ENCODE results near the gene SHISA6. TPM values are rescaled to one million over a fixed set of nuclear protein-coding genes. Genes with fewer than 3 reads are reported as not detected.

Gene SHISA6
- polyA plus RNA-seq, 1 donor from 2014 or later = 1.8 TPM

DNA sequence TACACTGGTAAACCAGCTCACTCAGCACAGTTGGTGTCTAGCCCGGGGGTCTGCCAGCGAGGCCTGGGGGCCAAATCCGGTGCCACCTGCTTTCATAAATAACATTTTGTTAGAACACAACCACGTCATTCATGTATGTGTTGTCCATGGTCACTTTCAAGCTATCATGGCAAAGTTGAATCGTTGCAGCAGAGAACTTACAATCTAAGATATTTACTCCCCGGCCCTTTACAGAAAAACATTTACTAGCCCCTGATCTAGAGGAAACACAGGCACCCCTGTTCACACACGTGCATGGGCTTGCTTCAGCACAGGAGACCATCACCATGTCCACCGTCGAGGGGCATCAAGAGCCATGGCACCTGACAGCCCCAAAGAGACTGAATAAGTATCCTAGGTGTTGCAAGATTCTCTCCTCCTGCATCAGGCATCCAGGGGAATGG, 245.9 kb downstream of the SHISA6 start:
- H3K9ac ChIP-seq (ENCODE audit: low read length) = no peak overlapping the region
- no peak overlapping the region for H3K4me3 ChIP-seq (ENCODE audit: low read length)

DNA sequence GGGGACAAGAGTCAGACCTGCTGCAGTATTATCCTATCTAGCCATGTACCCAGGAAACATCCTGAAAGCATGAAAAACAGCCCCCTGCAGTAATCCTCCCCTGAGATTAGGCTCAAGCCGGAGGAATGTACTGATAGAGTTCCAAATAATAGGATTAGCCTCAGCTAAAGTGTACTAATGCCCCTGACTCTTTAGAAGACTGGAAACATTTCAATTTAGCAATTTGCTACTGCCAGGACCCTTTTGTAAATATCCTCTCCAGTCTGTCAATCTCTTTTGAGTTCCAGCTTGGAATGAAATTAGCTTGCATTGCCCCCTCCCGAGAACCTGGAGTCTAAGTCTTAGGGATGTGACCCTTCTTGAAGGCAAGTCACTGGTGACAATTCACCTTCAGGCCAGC, 246.5 kb downstream of the SHISA6 start:
- no peaks in the 10 kb centered on the region for H3K79me2 ChIP-seq (replicated peaks; ENCODE audit: insufficient read depth, low read length)
- TF ChIP-seq, protein P1, sequence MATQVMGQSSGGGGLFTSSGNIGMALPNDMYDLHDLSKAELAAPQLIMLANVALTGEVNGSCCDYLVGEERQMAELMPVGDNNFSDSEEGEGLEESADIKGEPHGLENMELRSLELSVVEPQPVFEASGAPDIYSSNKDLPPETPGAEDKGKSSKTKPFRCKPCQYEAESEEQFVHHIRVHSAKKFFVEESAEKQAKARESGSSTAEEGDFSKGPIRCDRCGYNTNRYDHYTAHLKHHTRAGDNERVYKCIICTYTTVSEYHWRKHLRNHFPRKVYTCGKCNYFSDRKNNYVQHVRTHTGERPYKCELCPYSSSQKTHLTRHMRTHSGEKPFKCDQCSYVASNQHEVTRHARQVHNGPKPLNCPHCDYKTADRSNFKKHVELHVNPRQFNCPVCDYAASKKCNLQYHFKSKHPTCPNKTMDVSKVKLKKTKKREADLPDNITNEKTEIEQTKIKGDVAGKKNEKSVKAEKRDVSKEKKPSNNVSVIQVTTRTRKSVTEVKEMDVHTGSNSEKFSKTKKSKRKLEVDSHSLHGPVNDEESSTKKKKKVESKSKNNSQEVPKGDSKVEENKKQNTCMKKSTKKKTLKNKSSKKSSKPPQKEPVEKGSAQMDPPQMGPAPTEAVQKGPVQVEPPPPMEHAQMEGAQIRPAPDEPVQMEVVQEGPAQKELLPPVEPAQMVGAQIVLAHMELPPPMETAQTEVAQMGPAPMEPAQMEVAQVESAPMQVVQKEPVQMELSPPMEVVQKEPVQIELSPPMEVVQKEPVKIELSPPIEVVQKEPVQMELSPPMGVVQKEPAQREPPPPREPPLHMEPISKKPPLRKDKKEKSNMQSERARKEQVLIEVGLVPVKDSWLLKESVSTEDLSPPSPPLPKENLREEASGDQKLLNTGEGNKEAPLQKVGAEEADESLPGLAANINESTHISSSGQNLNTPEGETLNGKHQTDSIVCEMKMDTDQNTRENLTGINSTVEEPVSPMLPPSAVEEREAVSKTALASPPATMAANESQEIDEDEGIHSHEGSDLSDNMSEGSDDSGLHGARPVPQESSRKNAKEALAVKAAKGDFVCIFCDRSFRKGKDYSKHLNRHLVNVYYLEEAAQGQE (IDR thresholded peaks at IDR 0.05; ENCODE audit: borderline replicate concordance) = no peak
- TF ChIP-seq MXI1 (conservative IDR thresholded peaks at IDR 0.05; ENCODE audit: poor library complexity, severe bottlenecking) = no peak
- no peak for TF ChIP-seq SMC3 (conservative IDR thresholded peaks at IDR 0.05; ENCODE audit: poor library complexity)
- TF ChIP-seq EZH2 (IDR thresholded peaks at IDR 0.05; ENCODE audit: borderline replicate concordance, insufficient read depth, low read length, poor library complexity, severe bottlenecking) = no peak
- no peak for TF ChIP-seq EP300 (conservative IDR thresholded peaks at IDR 0.05; ENCODE audit: poor library complexity, severe bottlenecking)
- no peak overlapping the region for H3K4me2 ChIP-seq (ENCODE audit: low read length)
- no peaks in the 10 kb centered on the region for H3K36me3 ChIP-seq (ENCODE audit: insufficient read depth, low read length)
- H3K9me2 ChIP-seq (ENCODE audit: insufficient read depth, low read length) = no peaks in the 10 kb centered on the region
- H3K27me3 ChIP-seq (ENCODE audit: insufficient read depth, low read depth, low read length) = no peaks in the 10 kb centered on the region
- H3K9me3 ChIP-seq (ENCODE audit: low read length) = no peaks in the 10 kb centered on the region
- no peaks in the 10 kb centered on the region for H3F3A ChIP-seq (ENCODE audit: insufficient read depth, low read length, poor library complexity, severe bottlenecking)
- H3K4me3 ChIP-seq (ENCODE audit: low read length) = no peak overlapping the region
- no peak overlapping the region for H2AFZ ChIP-seq (ENCODE audit: low read depth, low read length)
- H4K20me1 ChIP-seq (ENCODE audit: insufficient read depth) = no peaks in the 10 kb centered on the region
- H3K9ac ChIP-seq (ENCODE audit: low read length) = no peak overlapping the region
- H3K27ac ChIP-seq (ENCODE audit: low read length) = no peak overlapping the region

More for the DNA sequence above, 245.9 kb downstream of the SHISA6 start:
- H3F3A ChIP-seq (ENCODE audit: insufficient read depth, low read length, poor library complexity, severe bottlenecking) = no peaks in the 10 kb centered on the region
- no peak overlapping the region for H3K27ac ChIP-seq (ENCODE audit: low read length)
- H3K9me2 ChIP-seq (ENCODE audit: insufficient read depth, low read length) = no peaks in the 10 kb centered on the region
- H3K36me3 ChIP-seq (ENCODE audit: insufficient read depth, low read length) = no peaks in the 10 kb centered on the region
- TF ChIP-seq EP300 (conservative IDR thresholded peaks at IDR 0.05; ENCODE audit: poor library complexity, severe bottlenecking) (no peak), POLR2AphosphoS5 (IDR thresholded peaks at IDR 0.05) (no peak), MXI1 (conservative IDR thresholded peaks at IDR 0.05; ENCODE audit: poor library complexity, severe bottlenecking) (no peak), EZH2 (IDR thresholded peaks at IDR 0.05; ENCODE audit: borderline replicate concordance, insufficient read depth, low read length, poor library complexity, severe bottlenecking) (no peak), RAD21 (conservative IDR thresholded peaks at IDR 0.05) (no peak)
- H3K27me3 ChIP-seq (ENCODE audit: insufficient read depth, low read depth, low read length) = no peaks in the 10 kb centered on the region
- no peaks in the 10 kb centered on the region for H3K79me2 ChIP-seq (replicated peaks; ENCODE audit: insufficient read depth, low read length)
- no peak overlapping the region for H2AFZ ChIP-seq (ENCODE audit: low read depth, low read length)
- no peak overlapping the region for H3K4me2 ChIP-seq (ENCODE audit: low read length)
- no peaks in the 10 kb centered on the region for H3K9me3 ChIP-seq (ENCODE audit: low read length)
- H4K20me1 ChIP-seq (ENCODE audit: insufficient read depth) = no peaks in the 10 kb centered on the region

DNA sequence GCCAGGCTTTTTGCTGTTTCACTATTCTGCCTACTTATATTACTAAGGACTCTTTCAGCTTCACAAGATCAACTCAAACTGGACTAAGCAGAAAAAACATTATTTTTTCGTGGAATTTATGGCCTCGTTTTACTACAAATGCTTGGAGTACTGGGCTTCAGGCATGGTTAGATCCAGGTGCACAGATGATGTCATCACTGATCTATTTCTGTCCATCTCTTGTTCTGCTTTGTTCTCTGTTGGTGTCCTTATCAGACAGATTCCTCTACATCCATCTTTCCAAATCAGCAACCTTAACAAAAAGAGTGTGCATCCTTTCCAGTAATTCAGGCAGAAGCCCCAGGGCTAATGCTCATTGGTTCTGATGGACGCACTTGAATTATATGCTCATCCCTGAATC, 247.4 kb downstream of the SHISA6 start:
- Histone ChIP-seq H3K4me3 (ENCODE audit: low read length) (no peak overlapping the region), H3K36me3 (ENCODE audit: insufficient read depth, low read length) (no peaks in the 10 kb centered on the region), H4K20me1 (ENCODE audit: insufficient read depth) (no peaks in the 10 kb centered on the region), H3K9me2 (ENCODE audit: insufficient read depth, low read length) (no peaks in the 10 kb centered on the region), H2AFZ (ENCODE audit: low read depth, low read length) (no peak overlapping the region), H3K79me2 (replicated peaks; ENCODE audit: insufficient read depth, low read length) (no peaks in the 10 kb centered on the region), H3K9me3 (ENCODE audit: low read length) (no peaks in the 10 kb centered on the region), H3K27ac (ENCODE audit: low read length) (no peak overlapping the region), H3F3A (ENCODE audit: insufficient read depth, low read length, poor library complexity, severe bottlenecking) (no peaks in the 10 kb centered on the region), H3K9ac (ENCODE audit: low read length) (no peak overlapping the region), H3K4me2 (ENCODE audit: low read length) (no peak overlapping the region), H3K27me3 (ENCODE audit: insufficient read depth, low read depth, low read length) (no peaks in the 10 kb centered on the region)
- TF ChIP-seq SMC3 (conservative IDR thresholded peaks at IDR 0.05; ENCODE audit: poor library complexity) (no peak), POLR2AphosphoS5 (IDR thresholded peaks at IDR 0.05) (no peak), RAD21 (conservative IDR thresholded peaks at IDR 0.05) (no peak), EP300 (conservative IDR thresholded peaks at IDR 0.05; ENCODE audit: poor library complexity, severe bottlenecking) (no peak), EZH2 (IDR thresholded peaks at IDR 0.05; ENCODE audit: borderline replicate concordance, insufficient read depth, low read length, poor library complexity, severe bottlenecking) (no peak), TAF1 (IDR thresholded peaks at IDR 0.05; ENCODE audit: low read depth) (no peak), MXI1 (conservative IDR thresholded peaks at IDR 0.05; ENCODE audit: poor library complexity, severe bottlenecking) (no peak)
- TF ChIP-seq, protein P2, sequence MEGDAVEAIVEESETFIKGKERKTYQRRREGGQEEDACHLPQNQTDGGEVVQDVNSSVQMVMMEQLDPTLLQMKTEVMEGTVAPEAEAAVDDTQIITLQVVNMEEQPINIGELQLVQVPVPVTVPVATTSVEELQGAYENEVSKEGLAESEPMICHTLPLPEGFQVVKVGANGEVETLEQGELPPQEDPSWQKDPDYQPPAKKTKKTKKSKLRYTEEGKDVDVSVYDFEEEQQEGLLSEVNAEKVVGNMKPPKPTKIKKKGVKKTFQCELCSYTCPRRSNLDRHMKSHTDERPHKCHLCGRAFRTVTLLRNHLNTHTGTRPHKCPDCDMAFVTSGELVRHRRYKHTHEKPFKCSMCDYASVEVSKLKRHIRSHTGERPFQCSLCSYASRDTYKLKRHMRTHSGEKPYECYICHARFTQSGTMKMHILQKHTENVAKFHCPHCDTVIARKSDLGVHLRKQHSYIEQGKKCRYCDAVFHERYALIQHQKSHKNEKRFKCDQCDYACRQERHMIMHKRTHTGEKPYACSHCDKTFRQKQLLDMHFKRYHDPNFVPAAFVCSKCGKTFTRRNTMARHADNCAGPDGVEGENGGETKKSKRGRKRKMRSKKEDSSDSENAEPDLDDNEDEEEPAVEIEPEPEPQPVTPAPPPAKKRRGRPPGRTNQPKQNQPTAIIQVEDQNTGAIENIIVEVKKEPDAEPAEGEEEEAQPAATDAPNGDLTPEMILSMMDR (IDR thresholded peaks at IDR 0.05; ENCODE audit: poor library complexity, severe bottlenecking) = no peak
- TF ChIP-seq, protein P1 (IDR thresholded peaks at IDR 0.05; ENCODE audit: borderline replicate concordance) = no peak
